A549 (cell line): ENCODE data around the gene DTNB. TPM values are rescaled to one million over a fixed set of nuclear protein-coding genes. Genes with fewer than 3 reads are reported as not detected.
A peak's percentile ranks its signal among the peaks of the same experiment; 100 is the strongest.

Experiments used
- ATAC-seq, 2 experiments: fragments of 200-7000 bp in 1 of 2; fragments of >200 bp in 1 of 2; cut with Nextera tagmentation in 1 of 2; cut with Tn5 transposase in 1 of 2; 3 replicates each; pipeline versions ENCODE4 v1.8.0 to v1.9.1; 2018 to 2020; ENCODE audit warnings: mild to moderate bottlenecking in 1 of 2, moderate library complexity in 1 of 2
- CTCF ChIA-PET: fragments of 300-600 bp; sonication (Branson Sonifier 250); formaldehyde crosslinking; extraction: SDS; loops from one replicate; lab custom pipeline; 2021; ENCODE audit warnings: antibody characterized with exemption, inconsistent platforms; lab: Yijun Ruan, JAX
- POLR2A ChIA-PET: fragments of 350-600 bp; formaldehyde crosslinking; extraction: SDS; loops from one replicate; lab custom pipeline; 2021; ENCODE audit warnings: antibody characterized with exemption, inconsistent platforms; lab: Yijun Ruan, JAX
- DNase-seq, 2 experiments: peaks; one replicate each; pipeline versions ENCODE4 v3.0.0 to v3.0.0-alpha.2; 2011 to 2016; ENCODE audit warnings: low read depth in 1 of 2, low spot score in 1 of 2
- FAIRE-seq: peaks from 2 replicates; lab custom pipeline; 2011; peaks lifted over from hg19 to GRCh38; lab: Jason Lieb, UNC
- H3K27ac ChIP-seq, 2 experiments: fragments of >200 bp; sonication (Bioruptor Twin); formaldehyde crosslinking; 3 replicates each; pipeline ENCODE4 v1.5.1; 2016 to 2017
- H3K4me1 ChIP-seq: fragments of >200 bp; sonication (Bioruptor Twin); formaldehyde crosslinking; 3 replicates; pipeline ENCODE4 v1.6.1; 2016
- H3K4me2 ChIP-seq: fragments of >200 bp; sonication (Bioruptor Twin); formaldehyde crosslinking; 3 replicates; pipeline ENCODE4 v1.6.1; 2016
- H3K4me3 ChIP-seq: fragments of >200 bp; sonication (Bioruptor Twin); formaldehyde crosslinking; 3 replicates; pipeline ENCODE4 v1.5.1; 2016
- H3K9me3 ChIP-seq: fragments of >200 bp; sonication (Bioruptor Twin); formaldehyde crosslinking; 3 replicates; pipeline ENCODE4 v1.6.1; 2016
- CEBPB ChIP-seq, 2 experiments: fragments of >200 bp in 1 of 2; sonication (Bioruptor Twin) in 1 of 2; formaldehyde crosslinking in 1 of 2; IDR thresholded peaks; 2 replicates each; pipeline ENCODE4 v1.6.1; 2012 to 2016
- CTCF ChIP-seq: fragments of >200 bp; sonication (Bioruptor Twin); formaldehyde crosslinking; IDR thresholded peaks from 3 replicates; pipeline ENCODE4 v1.5.1; 2016
- EHF ChIP-seq: fragments of 250-450 bp; sonication (Bioruptor Pico); IDR thresholded peaks from 2 replicates; pipeline ENCODE4 v1.5.0; 2020; ENCODE audit warnings: mild to moderate bottlenecking
- ELK1 ChIP-seq: fragments of 150-350 bp; IDR thresholded peaks from 2 replicates; pipeline ENCODE4 v1.6.1; 2014; ENCODE audit warnings: low read depth, mild to moderate bottlenecking, low read length
- EP300 ChIP-seq, 2 experiments: fragments of >200 bp; sonication (Bioruptor Twin); formaldehyde crosslinking; IDR thresholded peaks; 2 replicates in 1 of 2; 3 replicates in 1 of 2; pipeline ENCODE4 v1.6.1; 2016 to 2017
- ESRRA ChIP-seq: fragments of 150-350 bp; IDR thresholded peaks from 2 replicates; pipeline ENCODE4 v1.6.1; 2014; ENCODE audit warnings: mild to moderate bottlenecking, low read length, borderline replicate concordance
- FOSB ChIP-seq: fragments of 250-450 bp; sonication (Bioruptor Pico); IDR thresholded peaks from 2 replicates; pipeline ENCODE4 v1.5.0; 2020; ENCODE audit warnings: mild to moderate bottlenecking, moderate library complexity
- FOSL2 ChIP-seq, 2 experiments: fragments of 450-650 bp in 1 of 2; fragments of >200 bp in 1 of 2; sonication (Bioruptor Twin) in 1 of 2; formaldehyde crosslinking; IDR thresholded peaks; 2 replicates each; pipeline versions ENCODE4 v1.5.0 to v1.6.1; 2016 to 2020; ENCODE audit warnings: mild to moderate bottlenecking in 1 of 2, moderate library complexity in 1 of 2
- FOXS1 ChIP-seq: fragments of 250-450 bp; sonication (Bioruptor Pico); IDR thresholded peaks from 2 replicates; pipeline ENCODE4 v1.5.0; 2020; ENCODE audit warnings: mild to moderate bottlenecking, moderate library complexity
- GATA3 ChIP-seq: IDR thresholded peaks from 2 replicates; pipeline ENCODE4 v1.6.1; 2012; ENCODE audit warnings: borderline replicate concordance
- HEYL ChIP-seq: fragments of 250-450 bp; sonication (Bioruptor Pico); IDR thresholded peaks from 2 replicates; pipeline ENCODE4 v1.8.0; 2021; ENCODE audit warnings: mild to moderate bottlenecking, moderate library complexity
- HMGXB4 ChIP-seq: fragments of 250-450 bp; sonication (Bioruptor Pico); IDR thresholded peaks from 2 replicates; pipeline ENCODE4 v1.5.0; 2021; ENCODE audit warnings: mild to moderate bottlenecking, moderate library complexity, borderline replicate concordance
- HOXB13 ChIP-seq: fragments of 250-450 bp; sonication (Bioruptor Pico); IDR thresholded peaks from 2 replicates; pipeline ENCODE4 v1.5.0; 2020; ENCODE audit warnings: low read depth, mild to moderate bottlenecking, moderate library complexity
- HOXB5 ChIP-seq: fragments of 250-450 bp; sonication (Bioruptor Pico); IDR thresholded peaks from 2 replicates; pipeline ENCODE4 v1.5.0; 2020; ENCODE audit warnings: mild to moderate bottlenecking, moderate library complexity
- MAX ChIP-seq: IDR thresholded peaks from 2 replicates; pipeline ENCODE4 v1.6.1; 2012
- NR3C1 ChIP-seq: fragments of >200 bp; sonication (Bioruptor Twin); formaldehyde crosslinking; IDR thresholded peaks from 3 replicates; pipeline ENCODE4 v1.6.1; 2017
- PHF8 ChIP-seq: fragments of 200-600 bp; sonication (generic); IDR thresholded peaks from 2 replicates; pipeline ENCODE4 v1.6.1; 2016; ENCODE audit warnings: low read depth, mild to moderate bottlenecking, antibody characterized with exemption, moderate library complexity, borderline replicate concordance
- RAD21 ChIP-seq, 2 experiments: fragments of >200 bp in 1 of 2; sonication (Bioruptor Twin) in 1 of 2; formaldehyde crosslinking in 1 of 2; IDR thresholded peaks in 1 of 2; conservative IDR thresholded peaks in 1 of 2; 2 replicates in 1 of 2; 3 replicates in 1 of 2; pipeline ENCODE4 v1.6.1; 2012 to 2018; ENCODE audit warnings: inconsistent platforms in 1 of 2
- RARB ChIP-seq: fragments of 250-450 bp; sonication (Bioruptor Pico); IDR thresholded peaks from 2 replicates; pipeline ENCODE4 v1.8.0; 2021; ENCODE audit warnings: mild to moderate bottlenecking, moderate library complexity
- RCOR1 ChIP-seq: fragments of 150-350 bp; IDR thresholded peaks from 2 replicates; pipeline ENCODE4 v1.6.1; 2014; ENCODE audit warnings: antibody characterized with exemption, low read length, low read depth
- REST ChIP-seq: fragments of 200-600 bp; sonication (generic); IDR thresholded peaks from 2 replicates; pipeline ENCODE4 v1.6.1; 2016; ENCODE audit warnings: antibody characterized with exemption, mild to moderate bottlenecking, moderate library complexity
- RNF2 ChIP-seq: fragments of 200-600 bp; sonication (generic); IDR thresholded peaks from 2 replicates; pipeline ENCODE4 v1.6.1; 2016; ENCODE audit warnings: low read depth, mild to moderate bottlenecking, antibody characterized with exemption, moderate library complexity, borderline replicate concordance
- SMC3 ChIP-seq: fragments of >200 bp; sonication (Bioruptor Twin); formaldehyde crosslinking; IDR thresholded peaks from 3 replicates; pipeline ENCODE4 v1.6.1; 2018; ENCODE audit warnings: inconsistent platforms
- TFCP2L1 ChIP-seq: fragments of 250-450 bp; sonication (Bioruptor Pico); IDR thresholded peaks from 2 replicates; pipeline ENCODE4 v1.5.0; 2021; ENCODE audit warnings: mild to moderate bottlenecking
- TP53 ChIP-seq: fragments of 250-450 bp; sonication (Bioruptor Pico); IDR thresholded peaks from 2 replicates; pipeline ENCODE4 v1.5.0; 2021; ENCODE audit warnings: mild to moderate bottlenecking, moderate library complexity
- ZFP36 ChIP-seq: fragments of 450-650 bp; IDR thresholded peaks from 2 replicates; pipeline ENCODE4 v1.6.1; 2014; ENCODE audit warnings: borderline replicate concordance; ENCODE audit not compliant: partially characterized antibody
- WGBS: methylation state at CpG from one replicate; pipeline ENCODE4 v1.1.6; 2017; ENCODE audit errors: missing lambda C conversion rate; 5-methylcytosine and 5-hydroxymethylcytosine counted together
- polyA plus RNA-seq, 4 experiments: library from polyadenylated mRNA; depleted of rRNA in 3 of 4; stranded (reverse); fragments of >200 nt; fragmentation: RNase III in 1 of 4; extraction: RNeasy Plus Mini Kit Qiagen cat#74134 plus additional on column Dnase treatment in 1 of 4; gene quantifications; 2 replicates in 3 of 4; 3 replicates in 1 of 4; pipeline ENCODE4 v1.2.3, GENCODE V29; 2011 to 2017

The DTNB gene
- polyA plus RNA-seq, 2 of the 4 experiments (the other 2 are of a cell fraction): 11.2 to 32.6 TPM

GRCh38 chr2:25479761-25480160, 193.6 kb downstream of the DTNB start:
- TF ChIP-seq HEYL (CRISPR knock-in tag) (no peak), TFCP2L1 (CRISPR knock-in tag) (no peak), RCOR1 (no peak), RNF2 (no peak), SMC3 (no peak), HOXB5 (CRISPR knock-in tag) (no peak), FOSB (no peak), HOXB13 (CRISPR knock-in tag) (no peak), RAD21 (conservative IDR thresholded peaks at IDR 0.05 in 1 of 2, IDR thresholded peaks at IDR 0.05 in 1 of 2) (no peak), ZFP36 (no peak), FOXS1 (no peak), GATA3 (no peak), MAX (no peak)
- Histone ChIP-seq H3K4me1 (no peaks in the 10 kb centered on the region), H3K9me3 (peaks cover 11% of the 10 kb centered on the region), H3K4me3 (no peak overlapping the region), H3K27ac (no peak overlapping the region), H3K4me2 (no peak overlapping the region)
- ChIA-PET CTCF (interaction anchor here (0.6 to 1.2 kb wide), 2 partner anchors 10 to 104 kb away, joined by 3 read pairs; no protein-coding TSS in a partner anchor), POLR2A (no interaction called here)
- DNase-seq: no peak
- WGBS: 95% methylated on average over 5 of the region's 5 CpGs
- no peak for FAIRE-seq
- no peak for ATAC-seq

- peaks cover 11% of the 10 kb centered on the region for H3K9me3 ChIP-seq
- H3K4me2 ChIP-seq: no peak overlapping the region
- no peak for TF ChIP-seq TP53 (CRISPR knock-in tag)
- TF ChIP-seq CEBPB (IDR thresholded peaks at IDR 0.05): no peak
- no peak for TF ChIP-seq NR3C1
- TF ChIP-seq FOSL2 (IDR thresholded peaks at IDR 0.05): no peak
- no peak for TF ChIP-seq FOSL2 (CRISPR knock-in tag; IDR thresholded peaks at IDR 0.05)
- no peak for TF ChIP-seq RARB (CRISPR knock-in tag)
- TF ChIP-seq EHF: no peak
- TF ChIP-seq, all 56 proteins: peak for 0
- Histone ChIP-seq H3K27ac (no peak overlapping the region), H3K4me1 (peaks cover 2% of the 10 kb centered on the region; the same call in 1 of the 3 replicates), H3K4me3 (no peak overlapping the region)
- CTCF ChIA-PET: no interaction called here
- POLR2A ChIA-PET: no interaction called here
- no peak for DNase-seq
- 85% methylated on average over 11 of the region's 11 CpGs for WGBS
- no peak for ATAC-seq
- FAIRE-seq: no peak
Measured at GRCh38 chr2:25478736-25479135, 194.6 kb downstream of the DTNB start.

GRCh38 chr2:25473758-25474340, 199.5 kb downstream of the DTNB start:
- WGBS: 92% methylated on average over 12 of the region's 12 CpGs
- FAIRE-seq (no peak), DNase-seq (no peak), ATAC-seq (no peak)
- H3K4me2 ChIP-seq: no peak overlapping the region
- H3K4me1 ChIP-seq: peaks cover 15% of the 10 kb centered on the region
- peaks cover 11% of the 10 kb centered on the region for H3K9me3 ChIP-seq
- 0 out of 6 replicates have a peak overlapping the region, but pooled peaks of 1 of the 2 experiments have one; percentile 15 for H3K27ac ChIP-seq
- ChIA-PET CTCF (interaction anchor here (1.4 to 2.1 kb wide), 2 partner anchors 97 to 196 kb away, joined by 3 to 8 read pairs; no protein-coding TSS in a partner anchor), POLR2A (no interaction called here)
- no peak overlapping the region for H3K4me3 ChIP-seq
- TF ChIP-seq EP300 (IDR thresholded peaks at IDR 0.05) (no peak), HMGXB4 (CRISPR knock-in tag) (no peak), PHF8 (no peak), ESRRA (no peak), CTCF (no peak), REST (no peak), ELK1 (no peak), RARB (CRISPR knock-in tag) (no peak)
